DND-41 (cell line): ENCODE results near the gene MIDN.
A peak's percentile ranks its signal among the peaks of the same experiment; 100 is the strongest.

Experiments used
- EZH2 ChIP-seq: IDR thresholded peaks from 3 replicates; pipeline ENCODE4 v1.6.1; 2012; ENCODE audit warnings: borderline replicate concordance, low read depth, mild to moderate bottlenecking, moderate library complexity, low read length, inconsistent platforms; ENCODE audit not compliant: severe bottlenecking
- TF ChIP-seq, protein P1 (sequence below): IDR thresholded peaks from 2 replicates; pipeline ENCODE4 v1.5.1; 2012; ENCODE audit warnings: borderline replicate concordance, low read length, moderate library complexity, mild to moderate bottlenecking; ENCODE audit not compliant: poor library complexity, severe bottlenecking; ENCODE audit errors: extremely low read depth

DNA sequence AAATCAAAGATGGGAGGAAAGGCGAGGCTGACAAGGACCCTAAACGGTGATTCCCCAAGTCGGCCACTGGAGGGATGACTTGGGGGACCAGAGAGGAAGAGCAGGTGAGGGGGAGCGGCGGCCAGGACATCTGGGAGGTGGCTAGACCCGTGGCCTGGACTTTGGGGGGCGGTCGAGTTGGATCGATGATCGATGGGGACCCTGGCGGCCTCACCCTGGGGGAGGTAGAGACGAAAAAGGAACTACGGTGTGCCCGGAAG, 13.1 kb downstream of the MIDN start:
- TF ChIP-seq, protein P1, sequence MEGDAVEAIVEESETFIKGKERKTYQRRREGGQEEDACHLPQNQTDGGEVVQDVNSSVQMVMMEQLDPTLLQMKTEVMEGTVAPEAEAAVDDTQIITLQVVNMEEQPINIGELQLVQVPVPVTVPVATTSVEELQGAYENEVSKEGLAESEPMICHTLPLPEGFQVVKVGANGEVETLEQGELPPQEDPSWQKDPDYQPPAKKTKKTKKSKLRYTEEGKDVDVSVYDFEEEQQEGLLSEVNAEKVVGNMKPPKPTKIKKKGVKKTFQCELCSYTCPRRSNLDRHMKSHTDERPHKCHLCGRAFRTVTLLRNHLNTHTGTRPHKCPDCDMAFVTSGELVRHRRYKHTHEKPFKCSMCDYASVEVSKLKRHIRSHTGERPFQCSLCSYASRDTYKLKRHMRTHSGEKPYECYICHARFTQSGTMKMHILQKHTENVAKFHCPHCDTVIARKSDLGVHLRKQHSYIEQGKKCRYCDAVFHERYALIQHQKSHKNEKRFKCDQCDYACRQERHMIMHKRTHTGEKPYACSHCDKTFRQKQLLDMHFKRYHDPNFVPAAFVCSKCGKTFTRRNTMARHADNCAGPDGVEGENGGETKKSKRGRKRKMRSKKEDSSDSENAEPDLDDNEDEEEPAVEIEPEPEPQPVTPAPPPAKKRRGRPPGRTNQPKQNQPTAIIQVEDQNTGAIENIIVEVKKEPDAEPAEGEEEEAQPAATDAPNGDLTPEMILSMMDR, result peak; percentile 43
- TF ChIP-seq EZH2, result no peak
